Hematopoietic multipotent progenitor cell treated with erythropoietin and hydrocortisone succinate and interleukin-3 and kit ligand, for 4 days (in vitro differentiated cells): Measurements from ENCODE around the gene SYT15.
A peak's percentile ranks its signal among the peaks of the same experiment; 100 is the strongest.

Experiments
- DNase-seq: peaks from one replicate; pipeline ENCODE4 v3.0.0-alpha.2; 2015

SYT15 gene

GRCh38 chr10:46545861-46546590 is 32.9 kb upstream of the SYT15 start:
- no peak for DNase-seq

- DNase-seq = no peak
Observed at GRCh38 chr10:46546591-46547540, 32.1 kb upstream of the SYT15 start.

GRCh38 chr10:46547541-46548497 is 31.1 kb upstream of the SYT15 start:
- no peak for DNase-seq

GRCh38 chr10:46548498-46549090 is 30.3 kb upstream of the SYT15 start:
- no peak for DNase-seq

GRCh38 chr10:46549171-46550075 is 29.5 kb upstream of the SYT15 start:
- DNase-seq = no peak

- no peak for DNase-seq
Observed at GRCh38 chr10:46550076-46550790, 28.7 kb upstream of the SYT15 start.

- DNase-seq = peak; percentile 40
Observed at GRCh38 chr10:46550795-46551700, 27.9 kb upstream of the SYT15 start.

- DNase-seq = no peak
Observed at GRCh38 chr10:46551701-46552525, 27.0 kb upstream of the SYT15 start.

- no peak for DNase-seq
Observed at GRCh38 chr10:46552526-46553237, 26.2 kb upstream of the SYT15 start.

- DNase-seq = no peak
Observed at GRCh38 chr10:46553238-46554049, 25.5 kb upstream of the SYT15 start.

- DNase-seq = no peak
Observed at GRCh38 chr10:46554166-46554781, 24.7 kb upstream of the SYT15 start.

GRCh38 chr10:46555366-46555712 is 23.6 kb upstream of the SYT15 start:
- no peak for DNase-seq

- DNase-seq = no peak
Observed at GRCh38 chr10:46555713-46556514, 23.0 kb upstream of the SYT15 start.

- no peak for DNase-seq
Observed at GRCh38 chr10:46556515-46557318, 22.2 kb upstream of the SYT15 start, which contains the start of gene GPRIN2. GPRIN2 (minus strand) TSS chr10:46556658; CDS start chr10:46550736, 5,922 bp downstream.
